ENCODE measurements around the gene MYO7B. TPM values are rescaled to one million over a fixed set of nuclear protein-coding genes. Genes with fewer than 3 reads are reported as not detected.
"Not testable (repeated sequence)": the region's sequence is repeated elsewhere in the genome, so short reads cannot be mapped to it uniquely, and the experiment has no call there.

MYO7B gene
- total RNA-seq, 1 experiment from 2014 or later, result 1.1 TPM

DNA sequence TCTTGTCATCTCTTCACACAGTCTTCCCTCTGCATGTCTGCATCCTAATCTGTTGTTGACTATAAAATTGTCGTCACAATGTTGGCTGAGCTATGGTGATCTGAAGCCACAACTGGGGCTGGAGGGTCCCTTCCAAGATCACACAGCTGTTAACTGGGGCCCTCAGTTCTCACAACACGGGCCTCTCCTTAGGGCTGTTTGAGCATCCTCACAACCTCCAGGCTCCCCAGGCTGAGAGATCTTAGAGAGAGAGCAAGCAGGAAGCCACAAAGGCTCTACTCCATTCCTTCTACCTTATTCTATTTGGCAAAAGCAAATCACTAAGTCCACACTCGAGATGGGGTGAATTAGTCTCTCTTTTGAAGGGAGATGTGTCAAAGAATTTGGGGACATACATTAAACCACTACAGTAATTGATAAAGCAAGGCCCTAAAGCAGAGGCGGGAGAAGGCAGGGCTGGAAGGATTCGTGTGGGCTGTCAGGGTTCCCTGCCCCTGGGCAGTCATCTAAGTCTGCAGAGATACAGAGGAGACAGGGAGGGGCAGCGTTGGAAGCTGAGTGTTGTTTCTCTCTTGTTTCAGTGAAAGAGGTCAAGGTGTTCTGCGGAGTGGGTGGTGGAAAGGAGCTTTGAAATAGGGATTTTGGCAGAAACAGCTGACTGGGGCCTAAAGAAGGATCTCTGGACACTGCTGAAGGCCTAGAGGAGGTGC, 15.9 kb downstream of the MYO7B start:
- no peak for DNase-seq (ENCODE audit: low read depth)

DNA sequence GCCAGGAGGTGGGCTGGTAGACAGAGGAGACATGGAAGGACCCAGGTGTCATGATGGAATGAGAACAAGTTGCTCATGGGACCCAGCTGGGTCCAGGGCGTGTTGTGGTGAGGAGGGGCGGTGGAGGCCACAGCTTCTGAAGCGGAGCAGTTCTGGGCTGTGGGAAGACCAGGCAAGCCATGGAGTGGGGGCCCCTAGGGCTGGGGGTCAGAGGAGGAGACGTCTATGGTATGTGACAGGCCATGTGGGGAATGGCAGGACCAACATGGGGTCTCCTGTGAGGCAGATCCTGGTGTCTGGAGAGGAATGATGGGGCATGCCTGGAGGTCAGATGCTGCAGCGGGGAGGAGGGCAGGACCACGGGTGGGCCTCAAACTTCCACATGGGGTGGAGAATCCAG, 16.9 kb downstream of the MYO7B start:
- no peak for DNase-seq (ENCODE audit: low read depth)

DNA sequence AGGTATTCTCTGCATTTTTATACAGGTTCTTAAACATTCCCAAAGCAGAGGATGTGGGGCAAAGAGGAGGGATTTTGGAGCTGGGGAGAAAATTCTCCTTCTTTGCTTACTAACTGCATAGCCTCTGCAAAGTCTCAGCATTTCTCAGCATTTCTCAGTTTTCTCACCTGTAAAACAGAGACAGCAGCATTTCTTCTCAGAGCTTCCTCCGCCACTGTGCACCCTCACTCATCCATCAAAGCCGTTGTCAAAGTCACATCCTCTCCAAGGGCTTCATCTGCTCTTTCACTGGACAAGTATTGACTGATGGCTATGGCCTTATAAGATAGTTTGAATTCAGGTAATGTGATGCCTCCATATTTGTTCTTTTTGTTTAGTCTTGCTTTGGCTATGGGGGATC, 17.4 kb downstream of the MYO7B start:
- no peak for DNase-seq (ENCODE audit: low read depth)

DNA sequence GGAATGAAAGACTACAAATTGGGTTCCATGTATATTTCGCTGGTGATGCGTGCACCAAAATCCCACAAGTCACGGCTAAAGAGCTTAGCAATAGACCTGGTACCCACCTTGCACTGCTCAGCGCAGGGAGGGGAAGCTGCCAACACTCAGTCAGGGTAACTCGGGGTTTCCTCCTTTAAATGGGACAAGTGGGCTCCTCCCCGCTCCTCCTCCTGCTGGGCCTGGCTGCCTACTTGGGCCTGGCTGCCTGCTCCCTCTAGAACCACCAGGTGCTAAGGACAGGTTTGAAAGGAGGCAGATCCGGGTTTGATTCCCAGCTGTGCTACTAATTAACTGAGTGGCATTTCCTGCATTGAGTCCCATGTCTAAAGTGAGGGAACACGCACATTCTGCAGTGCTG, 23.4 kb downstream of the MYO7B start:
- no peak for DNase-seq (ENCODE audit: low read depth)

DNA sequence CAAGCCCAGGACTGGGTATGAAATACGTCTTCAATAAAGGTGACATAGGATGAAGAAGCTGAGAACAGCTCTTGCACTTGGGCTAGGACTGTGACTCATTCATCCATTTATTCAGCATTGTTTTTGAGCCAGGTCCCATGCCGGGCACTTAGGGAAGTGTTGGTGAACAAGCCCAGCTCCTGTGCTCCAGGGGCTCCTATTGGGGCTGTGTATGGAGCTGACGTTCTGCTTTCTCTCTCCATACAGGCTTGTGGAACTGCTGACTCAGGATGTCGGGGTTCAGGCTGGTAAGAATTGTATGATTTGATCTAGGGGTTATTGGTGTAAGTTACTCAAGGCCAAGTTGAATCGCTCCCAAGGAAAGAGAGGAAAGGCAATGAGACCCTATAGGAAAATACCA, 24.0 kb downstream of the MYO7B start:
- no peak for DNase-seq (ENCODE audit: low read depth)

DNA sequence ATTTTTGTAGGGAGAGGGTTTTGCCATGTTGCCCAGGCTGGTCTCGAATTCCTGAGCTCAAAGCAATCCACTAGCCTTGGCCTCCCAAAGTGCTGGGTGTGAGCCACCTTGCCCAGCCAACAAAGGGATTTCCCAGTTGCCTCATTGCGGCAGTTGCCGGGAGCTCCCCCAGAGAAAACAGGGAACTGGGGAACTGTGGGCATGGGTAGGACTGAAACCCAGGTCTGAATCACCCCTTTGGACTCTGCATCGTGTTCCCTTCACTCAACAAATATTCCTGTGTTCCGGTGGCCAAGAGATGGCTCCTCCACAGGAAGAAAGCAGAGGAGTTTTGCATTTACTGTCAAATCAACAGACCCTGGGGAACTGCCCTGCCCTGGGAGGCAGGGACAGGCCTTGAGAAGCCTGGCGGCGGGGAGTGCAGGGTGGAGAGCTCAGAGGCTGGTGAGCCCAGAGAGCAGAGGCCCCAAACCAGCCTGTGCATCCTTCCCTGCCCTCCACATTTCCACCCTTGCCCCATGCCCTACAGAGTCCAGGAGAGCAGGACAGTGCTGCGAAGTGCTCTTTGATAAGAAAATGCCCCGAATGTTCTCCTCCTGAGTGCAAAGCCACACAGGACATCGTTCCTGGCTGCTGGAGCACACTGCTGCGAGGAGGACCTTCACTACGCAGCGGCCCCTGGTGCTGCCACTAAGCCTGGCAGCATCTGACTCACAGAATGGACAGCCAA, 24.9 kb downstream of the MYO7B start:
- peak; percentile 20 for DNase-seq (ENCODE audit: low read depth)

DNA sequence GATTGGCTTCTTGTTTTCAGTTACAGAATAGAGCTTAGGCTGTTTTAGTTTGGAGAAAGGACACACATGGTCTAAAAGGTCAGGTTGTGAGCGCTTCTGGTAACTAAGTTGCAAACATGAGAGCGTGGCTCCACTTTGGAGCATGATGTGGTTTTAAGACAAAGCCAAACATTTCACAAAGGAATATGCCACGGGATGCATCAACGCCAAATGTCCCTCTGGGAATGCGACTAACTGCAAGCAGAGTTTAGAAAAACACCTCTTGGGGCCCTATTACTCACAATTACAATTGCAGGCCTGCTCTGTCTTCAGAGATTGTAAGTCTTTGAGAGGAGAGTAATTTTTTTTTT, 25.4 kb downstream of the MYO7B start:
- no peak for DNase-seq (ENCODE audit: low read depth)

DNA sequence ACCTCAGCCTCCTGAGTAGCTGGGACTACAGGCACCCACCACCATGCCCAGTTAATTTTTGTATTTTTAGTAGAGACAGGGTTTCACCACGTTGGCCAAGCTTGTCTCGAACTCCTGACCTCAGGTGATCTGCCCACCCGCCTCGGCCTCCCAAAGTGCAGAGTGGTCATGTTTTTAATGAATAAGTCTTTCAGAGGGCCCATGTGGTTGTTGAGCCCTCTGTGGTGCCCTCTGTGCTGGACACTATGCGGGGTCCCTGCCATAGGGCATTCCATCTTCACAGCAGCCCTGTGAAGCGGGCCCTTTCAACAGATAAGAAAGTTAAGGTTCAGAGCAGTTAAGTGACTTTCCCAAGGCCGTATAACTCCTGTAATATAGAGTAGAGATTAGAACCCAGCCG, 25.9 kb downstream of the MYO7B start:
- no peak for DNase-seq (ENCODE audit: low read depth)

DNA sequence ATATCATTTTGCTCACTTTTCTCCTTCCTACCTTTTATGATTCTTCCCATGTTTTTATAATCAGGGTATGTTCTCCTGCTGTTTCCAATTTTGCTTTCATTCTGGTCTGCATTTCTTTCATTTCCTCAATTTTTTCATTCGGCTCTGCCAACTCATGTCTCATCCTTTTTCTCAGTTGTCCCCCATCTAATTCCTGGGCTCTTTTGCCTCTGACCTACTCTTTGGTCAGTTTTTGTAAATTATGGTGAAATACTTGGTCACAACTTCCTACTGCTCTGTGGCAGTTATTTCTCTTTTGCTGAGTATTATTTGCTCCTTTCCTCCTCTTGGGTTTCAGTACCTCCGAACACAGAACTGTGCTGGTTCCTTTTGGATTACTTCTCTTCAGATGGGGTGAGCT, 27.5 kb downstream of the MYO7B start:
- no peak for DNase-seq (ENCODE audit: low read depth)

DNA sequence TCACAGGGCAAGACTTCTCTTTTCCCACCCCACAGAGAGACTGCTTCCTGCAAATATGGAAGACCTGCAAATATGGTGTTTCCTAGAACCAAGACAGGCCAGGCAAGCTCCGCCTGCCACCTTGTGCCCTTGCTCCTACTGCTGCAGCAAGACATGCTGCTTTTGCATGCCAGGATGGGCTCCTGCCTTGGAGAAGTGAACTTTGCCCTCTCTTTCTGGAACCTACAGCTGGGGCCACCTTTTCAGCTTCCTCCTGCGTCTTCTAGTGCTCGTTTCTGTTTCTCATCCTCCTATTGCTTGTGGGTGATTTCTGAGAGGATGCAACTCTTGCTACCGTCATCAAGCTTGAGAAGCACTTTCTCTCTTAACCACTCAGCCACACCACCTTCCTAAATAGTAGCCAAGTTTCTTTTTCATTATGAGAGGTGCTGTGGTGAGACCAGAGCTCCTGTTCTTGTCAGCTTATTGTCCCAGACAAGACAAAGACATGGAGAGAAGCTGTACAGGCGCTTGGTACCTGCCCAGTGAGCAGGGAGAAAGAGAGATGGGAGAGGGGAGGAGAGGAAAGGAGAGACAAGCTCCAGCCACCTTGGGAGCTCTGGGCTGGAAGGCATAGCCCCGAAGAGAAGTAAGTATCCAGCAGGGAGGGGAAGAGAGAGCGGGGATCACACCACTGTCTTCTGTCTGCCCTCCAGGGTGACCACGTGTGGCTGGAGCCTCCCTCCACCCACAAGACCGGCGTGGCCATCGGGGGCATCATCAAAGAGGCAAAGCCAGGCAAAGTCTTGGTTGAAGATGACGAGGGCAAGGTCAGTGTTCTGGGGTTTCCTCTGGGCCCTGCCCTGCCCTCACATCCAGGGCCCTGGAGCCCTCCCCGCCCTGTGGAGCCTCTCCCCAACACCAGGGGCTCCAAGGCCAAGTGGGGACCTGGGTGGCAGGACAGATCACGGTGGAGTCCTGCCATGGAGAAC, 28.3 kb downstream of the MYO7B start:
- DNase-seq (ENCODE audit: low read depth), result no peak

DNA sequence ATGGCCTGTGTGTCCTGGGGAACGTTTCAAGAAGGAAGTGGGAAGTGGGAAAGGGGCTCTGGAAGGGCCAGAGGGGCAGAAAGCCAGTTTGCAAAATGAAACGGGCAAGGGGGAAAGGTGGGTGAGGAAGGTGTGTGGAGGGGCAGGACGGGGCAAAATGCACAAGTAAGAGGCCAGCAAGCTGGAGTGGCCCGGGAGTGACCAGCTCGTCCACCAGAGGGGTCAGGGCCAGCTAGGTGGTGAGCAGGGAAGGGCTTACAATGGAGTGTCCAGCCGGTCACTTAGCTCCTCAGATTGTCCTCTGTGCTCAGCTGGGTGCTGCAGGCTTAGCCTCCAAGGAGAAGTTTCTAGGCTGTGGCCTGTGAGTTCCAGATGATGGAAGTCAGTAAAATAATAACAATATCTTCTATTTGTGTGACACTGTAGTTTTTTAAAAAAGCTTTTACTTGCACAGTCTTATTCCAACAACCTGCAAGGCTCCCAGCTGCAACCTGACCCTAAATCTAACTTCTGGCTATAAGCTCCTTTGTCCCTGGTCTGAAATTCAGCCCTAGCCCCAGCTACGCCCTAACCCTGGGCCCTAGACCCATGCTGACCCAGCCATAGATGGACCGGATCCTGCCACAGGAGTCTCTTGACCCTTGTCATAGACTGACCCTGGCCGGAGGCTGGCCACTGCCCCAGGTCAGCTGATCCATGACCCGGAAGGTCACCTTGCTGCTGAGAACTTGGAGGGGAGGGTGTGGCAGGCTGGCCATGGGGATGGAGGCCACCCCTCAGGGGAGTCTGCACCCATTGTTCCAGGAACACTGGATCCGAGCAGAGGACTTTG, 29.2 kb downstream of the MYO7B start:
- no peak for DNase-seq (ENCODE audit: low read depth)

DNA sequence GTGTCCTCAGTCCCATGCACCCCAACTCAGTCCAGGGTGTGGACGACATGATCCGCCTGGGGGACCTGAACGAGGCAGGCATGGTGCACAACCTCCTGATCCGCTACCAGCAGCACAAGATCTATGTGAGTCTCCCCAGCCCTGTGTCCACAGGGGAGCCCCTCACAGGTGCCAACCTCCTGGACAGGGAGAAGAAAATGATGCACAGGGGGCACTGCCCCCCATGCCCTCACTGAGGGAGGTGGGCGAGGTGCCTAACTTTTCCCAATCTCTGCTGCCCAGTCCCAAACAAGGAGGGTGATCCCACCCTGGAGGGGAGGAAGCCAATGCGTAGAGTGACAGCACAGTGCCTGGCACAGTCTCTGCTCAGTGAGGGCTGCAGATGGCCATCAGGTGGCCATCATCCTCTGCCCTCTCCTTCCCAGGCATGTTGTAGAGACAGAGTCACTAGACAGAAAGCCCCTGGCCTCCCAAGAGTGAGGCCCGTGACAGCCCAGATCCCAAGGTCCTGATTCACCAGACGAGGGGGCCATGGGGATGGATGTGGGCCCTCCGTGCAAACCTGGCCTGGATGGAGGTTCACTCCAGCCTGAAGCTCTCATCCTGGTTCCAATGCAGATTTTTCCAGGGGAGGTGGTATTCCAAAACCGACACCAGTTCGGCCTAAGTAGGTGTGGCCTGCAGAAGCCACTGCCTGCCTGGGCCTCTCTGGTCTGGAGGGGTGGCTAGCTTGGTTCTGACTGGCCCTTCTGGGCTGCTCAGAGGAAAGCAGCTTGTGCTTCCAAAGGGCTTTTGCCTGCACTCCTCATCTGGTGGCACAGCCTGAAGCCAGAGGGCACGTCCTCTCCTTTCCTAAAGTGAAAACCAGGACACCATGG, 30.0 kb downstream of the MYO7B start:
- no peak for DNase-seq (ENCODE audit: low read depth)

DNA sequence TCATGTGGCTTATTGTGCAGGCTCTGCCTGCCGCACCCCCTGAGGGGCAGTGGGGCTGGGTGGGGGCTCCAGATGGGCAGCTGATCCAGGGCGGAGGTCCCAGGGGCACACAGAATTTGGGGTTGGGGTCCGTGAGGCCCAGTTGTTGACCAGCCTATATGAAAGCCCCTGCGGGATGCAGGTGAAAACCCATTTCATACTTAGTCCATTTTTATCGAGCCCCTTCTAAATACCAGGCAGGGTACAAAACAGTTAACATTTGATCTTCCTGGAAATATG, 30.6 kb downstream of the MYO7B start:
- no peak for DNase-seq (ENCODE audit: low read depth)

DNA sequence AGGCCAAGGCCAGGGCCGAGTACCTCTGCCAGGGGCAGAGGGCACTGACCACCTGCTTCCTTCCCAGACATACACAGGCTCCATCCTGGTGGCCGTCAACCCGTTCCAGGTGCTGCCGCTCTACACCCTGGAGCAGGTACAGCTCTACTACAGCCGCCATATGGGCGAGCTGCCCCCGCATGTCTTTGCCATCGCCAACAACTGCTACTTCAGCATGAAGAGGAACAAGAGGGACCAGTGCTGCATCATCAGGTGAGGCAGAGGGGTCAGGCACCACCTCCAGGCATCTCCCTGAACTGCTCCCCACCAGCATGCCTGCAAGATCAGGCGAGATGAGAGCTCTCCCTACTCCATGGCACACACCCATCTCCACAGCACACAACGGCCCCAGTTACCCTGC, 31.1 kb downstream of the MYO7B start:
- DNase-seq (ENCODE audit: low read depth), result no peak

DNA sequence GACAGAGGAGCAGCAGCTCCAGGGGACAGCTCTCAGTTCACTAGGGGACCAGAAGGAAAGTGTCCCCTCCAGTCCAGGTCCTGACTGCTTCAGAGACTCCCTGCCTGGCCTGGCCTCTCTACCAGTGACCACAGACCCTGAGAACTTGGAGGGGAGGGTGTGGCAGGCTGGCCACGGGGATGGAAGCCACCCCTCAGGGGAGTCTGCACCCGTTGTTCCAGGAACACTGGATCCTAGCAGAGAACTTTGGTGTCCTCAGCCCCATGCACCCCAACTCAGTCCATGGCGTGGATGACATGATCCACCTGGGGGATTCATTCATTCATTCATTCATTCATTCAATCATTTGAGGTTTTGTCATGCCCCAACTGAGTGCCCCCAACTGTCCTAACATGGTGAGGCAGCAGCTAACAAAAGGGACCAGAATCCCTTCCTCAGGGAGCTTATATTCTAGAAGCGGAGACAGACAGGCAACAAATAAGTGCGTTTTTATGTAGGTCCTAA, 31.9 kb downstream of the MYO7B start:
- DNase-seq (ENCODE audit: low read depth), result no peak

DNA sequence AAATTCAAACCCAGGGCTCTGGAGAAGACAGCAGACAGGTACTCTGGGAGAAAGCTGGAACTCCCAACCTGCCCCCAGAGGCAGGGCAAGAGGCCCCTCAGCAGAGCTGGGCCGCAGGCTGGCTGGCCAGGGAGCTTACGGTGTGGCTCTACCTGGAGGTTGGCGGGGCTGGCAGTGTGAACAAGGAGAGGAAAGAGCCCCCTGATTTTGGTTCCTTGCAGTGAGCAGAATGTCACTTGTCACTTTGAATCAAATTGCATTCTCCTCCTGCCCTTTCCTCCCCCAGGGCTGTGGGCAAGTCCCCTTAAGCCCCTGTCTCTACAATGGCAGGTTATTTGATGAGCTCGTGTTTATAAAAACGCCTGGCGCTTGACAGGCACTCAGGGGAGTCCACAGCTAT, 32.6 kb downstream of the MYO7B start:
- no peak for DNase-seq (ENCODE audit: low read depth)

DNA sequence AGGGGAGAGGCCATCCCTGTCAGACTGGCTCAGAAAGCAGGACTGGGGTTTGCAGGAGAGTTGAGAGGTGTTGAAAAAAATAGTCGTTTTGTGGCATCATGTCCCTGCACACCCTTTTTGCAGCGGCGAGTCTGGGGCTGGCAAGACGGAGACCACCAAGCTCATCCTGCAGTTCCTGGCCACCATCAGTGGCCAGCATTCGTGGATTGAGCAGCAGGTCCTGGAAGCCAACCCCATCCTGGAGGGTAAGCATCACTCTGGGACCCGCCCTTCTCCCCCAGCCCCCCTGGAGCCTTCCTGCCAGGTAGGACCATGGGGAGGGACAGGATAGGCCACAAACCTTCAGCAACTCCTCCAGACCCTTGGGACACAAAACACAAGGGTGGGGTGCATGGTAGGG, 34.2 kb downstream of the MYO7B start:
- no peak for DNase-seq (ENCODE audit: low read depth)

DNA sequence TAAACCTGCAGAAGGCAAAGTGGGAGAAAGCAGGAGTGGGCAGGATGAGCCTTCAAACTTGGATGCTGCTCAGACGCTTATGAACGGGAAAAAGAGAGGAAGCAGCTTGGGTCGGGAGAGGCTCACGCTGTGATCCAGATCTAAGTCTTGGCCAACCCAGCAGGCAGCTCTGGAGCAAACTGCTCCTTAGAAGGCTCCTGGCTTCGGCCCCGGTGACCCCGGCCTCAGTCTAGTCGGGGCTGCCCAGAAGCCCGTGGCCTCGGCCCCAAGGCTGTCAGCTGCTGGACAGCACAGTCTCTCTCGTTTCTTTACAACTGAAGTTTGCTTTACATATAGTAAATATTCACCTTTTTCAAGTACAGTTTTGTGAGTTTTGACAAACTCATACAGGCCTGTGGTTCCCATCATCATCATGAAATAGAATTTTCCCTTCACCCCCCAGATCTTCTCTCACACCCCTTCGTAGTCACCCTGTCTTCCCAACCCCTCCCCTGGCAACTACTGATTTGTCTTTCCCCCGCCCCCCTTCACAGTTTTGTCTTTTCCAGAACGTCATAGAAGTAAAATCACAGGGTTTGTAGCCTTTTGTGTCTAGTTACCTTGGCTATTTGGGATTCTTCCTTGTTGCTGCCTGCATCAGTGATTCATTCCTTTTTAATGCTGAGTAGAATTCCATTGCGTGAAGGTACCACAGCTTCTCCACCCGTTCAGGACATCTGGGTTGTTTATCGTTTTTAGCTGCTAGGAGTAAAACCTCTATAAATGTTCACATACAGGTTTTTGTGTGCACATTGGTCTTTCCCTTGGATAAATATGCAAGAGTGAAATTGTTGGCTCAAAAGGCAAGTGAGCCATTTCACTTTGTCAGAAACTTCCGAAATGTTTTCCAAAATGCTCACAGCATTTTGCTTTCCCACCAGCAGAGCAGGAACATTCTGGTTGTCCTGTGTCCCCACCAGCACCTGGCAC, 35.1 kb downstream of the MYO7B start:
- no peak for DNase-seq (ENCODE audit: low read depth)

DNA sequence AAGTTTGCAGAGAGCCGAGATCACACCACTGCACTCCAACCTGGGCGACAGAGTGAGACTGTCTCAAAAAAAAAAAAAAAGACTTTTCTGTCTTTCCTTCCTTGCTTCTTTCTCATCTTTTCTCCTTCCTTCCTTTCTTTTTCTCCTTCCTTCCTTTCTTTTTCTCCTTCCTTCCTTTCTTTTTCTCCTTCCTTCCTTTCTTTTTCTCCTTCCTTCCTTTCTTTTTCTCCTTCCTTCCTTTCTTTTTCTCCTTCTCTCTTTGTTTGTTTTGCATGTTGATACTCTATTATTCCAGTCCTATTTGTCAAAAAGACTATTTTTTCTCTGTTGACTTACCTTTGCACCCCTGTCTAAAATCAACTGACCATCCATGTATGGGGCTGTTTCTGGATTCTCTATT, 36.9 kb downstream of the MYO7B start:
- not testable (repeated sequence) for DNase-seq (ENCODE audit: low read depth)
